Measurements from ENCODE around the gene PWWP2B.

The PWWP2B gene

DNA sequence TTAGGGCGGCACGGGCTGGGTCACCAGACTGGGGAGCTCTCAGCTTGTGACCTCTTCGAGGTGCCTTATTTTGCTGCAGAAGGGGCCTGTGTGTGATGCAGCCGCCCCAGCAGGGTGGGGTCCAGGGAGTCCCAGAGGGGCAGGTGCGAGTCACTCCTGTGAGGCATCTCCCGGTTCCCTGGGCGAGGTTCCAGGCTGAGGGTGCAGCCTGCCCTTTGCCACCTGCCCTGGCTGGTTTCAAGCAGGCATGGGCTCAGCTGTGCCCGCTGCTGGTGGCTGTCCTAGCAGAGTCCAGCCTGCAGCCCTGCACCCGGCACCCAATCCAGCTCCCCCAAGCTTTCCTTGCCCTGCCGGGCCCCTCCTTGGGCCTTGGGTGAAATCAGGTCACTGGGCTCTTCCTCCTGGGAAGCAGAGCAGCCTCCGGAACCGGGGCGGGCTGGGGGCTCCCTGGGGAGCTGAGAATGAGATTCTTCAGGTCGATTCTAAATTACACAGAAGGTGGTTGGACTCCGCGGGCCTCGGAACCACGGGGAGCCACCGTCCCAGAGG is 64.8 kb downstream of the PWWP2B start:
- CTCF ChIA-PET, result no interaction called here
- DNase-seq (ENCODE audit: extremely low spot score), result no peak

DNA sequence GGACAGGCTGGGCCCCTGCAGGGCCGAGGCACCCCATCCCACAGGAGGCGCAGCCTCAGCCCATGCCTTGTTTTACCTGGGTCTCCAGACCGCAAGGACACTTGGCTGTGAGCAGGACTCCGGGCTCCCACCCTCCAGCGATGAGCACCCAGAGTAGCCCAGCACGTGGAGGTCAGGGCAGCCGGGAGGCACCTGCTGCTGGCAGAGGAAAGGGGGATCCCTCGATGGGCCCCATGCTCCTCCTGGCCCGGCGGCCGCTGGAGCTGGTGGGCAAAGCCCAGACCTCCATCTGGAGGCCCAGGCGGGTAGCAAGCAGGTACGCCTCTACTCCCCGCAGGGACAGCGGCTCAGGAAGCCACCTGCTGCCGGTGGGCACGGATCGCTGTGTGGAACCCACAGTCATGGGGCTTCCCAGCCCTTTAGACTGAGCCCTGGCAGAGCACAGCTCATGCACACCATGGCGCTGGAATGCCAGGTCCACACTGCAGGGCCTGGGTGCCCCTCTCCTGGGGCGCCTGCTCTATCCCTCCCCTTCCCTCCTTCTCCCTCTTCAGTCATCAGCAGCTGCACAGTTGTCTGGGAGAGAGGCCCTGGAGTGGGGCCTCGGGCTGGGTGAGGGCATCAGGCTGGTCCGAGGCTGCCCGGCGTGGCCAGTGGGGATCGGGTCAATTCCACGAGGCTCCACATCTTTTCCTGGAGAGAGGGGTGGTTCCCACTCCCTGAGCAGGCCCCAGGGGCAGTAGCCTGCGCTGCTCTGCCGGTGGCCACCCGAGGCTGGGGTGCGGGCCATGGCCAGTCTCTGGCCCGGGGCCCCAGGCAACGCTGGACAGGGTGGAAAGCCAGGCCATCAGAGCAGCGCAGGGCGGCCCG is 65.7 kb downstream of the PWWP2B start:
- ChIA-PET POLR2A (no interaction called here), CTCF (interaction anchor here (1.0 kb wide), 1 partner anchor 77 kb away, joined by 3 read pairs; no protein-coding TSS in a partner anchor)
- TF ChIP-seq ELF4 (IDR thresholded peaks at IDR 0.05) (no peak), LEF1 (IDR thresholded peaks at IDR 0.05; ENCODE audit: borderline replicate concordance) (no peak)
- DNase-seq (ENCODE audit: extremely low spot score), result no peak

More for the DNA sequence above, 64.8 kb downstream of the PWWP2B start:
- POLR2A ChIA-PET, result no interaction called here
- TF ChIP-seq CTBP1 (IDR thresholded peaks at IDR 0.05; ENCODE audit: borderline replicate concordance) (no peak), NFRKB (IDR thresholded peaks at IDR 0.05) (no peak), TARDBP (IDR thresholded peaks at IDR 0.05) (no peak), FOXK2 (IDR thresholded peaks at IDR 0.05) (no peak), SP1 (IDR thresholded peaks at IDR 0.05) (no peak), SUZ12 (IDR thresholded peaks at IDR 0.05) (no peak), LEF1 (IDR thresholded peaks at IDR 0.05; ENCODE audit: borderline replicate concordance) (no peak), ARNT (IDR thresholded peaks at IDR 0.05) (no peak), HDGF (IDR thresholded peaks at IDR 0.05; ENCODE audit: borderline replicate concordance) (no peak), FOXM1 (IDR thresholded peaks at IDR 0.05; ENCODE audit: borderline replicate concordance) (no peak), FOXA1 (IDR thresholded peaks at IDR 0.05) (no peak), ELF4 (IDR thresholded peaks at IDR 0.05) (no peak), BHLHE40 (IDR thresholded peaks at IDR 0.05; ENCODE audit: borderline replicate concordance) (no peak), ZNF384 (IDR thresholded peaks at IDR 0.05) (no peak), L3MBTL2 (conservative IDR thresholded peaks at IDR 0.05) (no peak)
- TF ChIP-seq, protein P1, sequence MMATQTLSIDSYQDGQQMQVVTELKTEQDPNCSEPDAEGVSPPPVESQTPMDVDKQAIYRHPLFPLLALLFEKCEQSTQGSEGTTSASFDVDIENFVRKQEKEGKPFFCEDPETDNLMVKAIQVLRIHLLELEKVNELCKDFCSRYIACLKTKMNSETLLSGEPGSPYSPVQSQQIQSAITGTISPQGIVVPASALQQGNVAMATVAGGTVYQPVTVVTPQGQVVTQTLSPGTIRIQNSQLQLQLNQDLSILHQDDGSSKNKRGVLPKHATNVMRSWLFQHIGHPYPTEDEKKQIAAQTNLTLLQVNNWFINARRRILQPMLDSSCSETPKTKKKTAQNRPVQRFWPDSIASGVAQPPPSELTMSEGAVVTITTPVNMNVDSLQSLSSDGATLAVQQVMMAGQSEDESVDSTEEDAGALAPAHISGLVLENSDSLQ (IDR thresholded peaks at IDR 0.05), result no peak

DNA sequence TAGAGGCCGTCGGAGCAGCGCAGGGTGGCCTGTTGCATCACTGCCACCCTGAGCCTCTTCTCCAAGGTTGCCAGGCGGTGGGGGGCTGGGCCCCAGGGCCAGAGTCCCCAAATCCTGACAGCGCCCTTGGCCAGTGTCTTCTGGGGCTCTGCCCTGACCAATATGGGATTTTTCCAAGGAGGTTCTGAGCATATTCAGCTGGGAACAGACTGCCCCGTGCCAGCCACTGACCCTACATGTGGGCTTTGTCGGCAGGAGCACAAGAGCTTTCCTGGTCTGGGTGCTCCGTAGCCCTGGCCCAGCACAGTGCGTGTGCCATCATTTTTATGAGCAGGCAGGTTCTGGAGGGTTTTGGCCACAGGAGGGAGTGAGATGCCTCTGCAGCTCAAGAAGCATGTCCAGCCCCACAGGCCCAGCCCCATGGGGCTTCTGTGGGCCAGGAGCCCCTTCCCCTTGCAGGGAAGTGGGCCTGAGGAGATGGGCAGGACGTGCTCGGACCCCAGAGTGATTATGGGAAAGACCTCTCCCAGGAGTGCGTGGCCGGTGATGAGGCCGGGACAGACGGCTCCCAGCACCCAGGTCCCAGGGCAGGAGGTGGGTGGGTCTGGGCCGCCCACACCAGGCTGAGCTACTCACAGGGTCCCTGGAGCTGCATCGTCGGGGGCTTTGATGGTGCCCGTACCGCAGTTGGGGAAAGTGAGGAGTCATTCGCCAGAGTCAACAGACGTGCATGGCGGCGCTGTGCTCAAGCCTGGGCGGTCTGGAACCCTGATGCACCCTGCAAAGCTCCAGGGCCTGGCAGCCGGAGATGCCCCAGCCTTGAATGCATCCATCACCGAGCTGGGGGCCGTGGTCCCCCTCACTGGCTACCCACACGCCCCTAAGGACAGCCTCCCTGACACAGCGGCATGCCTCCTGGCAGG is 66.6 kb downstream of the PWWP2B start:
- ChIA-PET POLR2A (no interaction called here), CTCF (interaction anchor here (1.0 to 1.1 kb wide), 3 partner anchors 75 to 170 kb away, joined by 3 to 5 read pairs (median 3); no protein-coding TSS in a partner anchor)
- DNase-seq (ENCODE audit: extremely low spot score), result no peak
- TF ChIP-seq SP1 (IDR thresholded peaks at IDR 0.05) (no peak), ARNT (IDR thresholded peaks at IDR 0.05) (no peak), NFRKB (IDR thresholded peaks at IDR 0.05) (no peak), SUZ12 (IDR thresholded peaks at IDR 0.05) (no peak), HDGF (IDR thresholded peaks at IDR 0.05; ENCODE audit: borderline replicate concordance) (no peak), TARDBP (IDR thresholded peaks at IDR 0.05) (no peak)

DNA sequence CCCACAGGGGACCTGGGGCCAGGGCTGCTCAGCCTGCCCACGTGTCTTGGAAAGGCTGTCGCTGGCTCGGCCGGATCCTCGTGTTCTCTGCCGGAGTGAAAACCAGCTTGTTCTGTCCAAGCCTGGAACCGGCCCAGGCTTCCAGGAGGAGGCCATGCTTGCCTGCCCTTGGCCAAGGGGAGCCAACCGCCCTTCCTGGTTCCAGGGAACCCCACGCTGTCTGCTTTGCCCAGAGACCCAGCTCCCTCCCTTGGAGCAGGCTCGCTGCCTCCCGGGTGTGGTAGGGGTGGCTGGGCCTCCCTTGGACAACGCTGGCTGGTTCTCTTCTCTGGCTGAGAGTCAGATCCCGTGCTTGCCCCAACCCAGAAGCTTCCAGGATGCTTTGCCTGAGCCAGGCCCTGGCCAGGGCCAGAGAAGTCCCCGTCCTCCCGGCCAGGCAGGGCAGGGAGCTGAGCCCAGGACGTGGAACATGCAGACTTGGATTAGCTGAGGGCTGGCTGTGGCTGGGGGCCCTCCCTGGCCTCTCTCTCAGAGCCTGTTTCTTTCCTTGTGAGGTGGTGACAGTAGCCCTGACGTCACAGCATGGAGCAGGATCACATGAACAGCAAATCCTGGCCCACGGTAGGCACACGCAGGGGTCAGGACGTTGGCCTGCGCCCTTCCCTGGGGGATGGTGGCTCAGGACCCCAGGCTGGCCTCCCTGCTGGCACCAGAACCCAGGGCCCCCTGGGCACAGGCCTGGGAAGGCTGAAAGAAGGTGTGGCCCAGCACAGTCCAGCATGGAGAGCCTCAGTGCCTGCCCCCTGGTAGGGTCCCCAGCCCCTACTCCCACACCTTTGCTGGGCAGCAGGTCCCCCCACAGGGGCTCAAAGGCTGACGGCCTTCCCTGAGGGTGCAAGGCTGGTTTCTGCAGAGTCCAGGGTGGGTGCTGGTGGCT is 67.5 kb downstream of the PWWP2B start:
- CTCF ChIA-PET, result interaction anchor here (0.6 to 1.2 kb wide), 4 partner anchors 8 to 202 kb away, joined by 3 to 5 read pairs (median 4); no protein-coding TSS in a partner anchor
- no peak for DNase-seq (ENCODE audit: extremely low spot score)
- POLR2A ChIA-PET, result no interaction called here
- TF ChIP-seq FOXA1 (IDR thresholded peaks at IDR 0.05) (no peak), ARNT (IDR thresholded peaks at IDR 0.05) (no peak), HDGF (IDR thresholded peaks at IDR 0.05; ENCODE audit: borderline replicate concordance) (no peak), NFRKB (IDR thresholded peaks at IDR 0.05) (no peak), SUZ12 (IDR thresholded peaks at IDR 0.05) (no peak), FOXK2 (IDR thresholded peaks at IDR 0.05) (no peak), CTBP1 (IDR thresholded peaks at IDR 0.05; ENCODE audit: borderline replicate concordance) (no peak), TARDBP (IDR thresholded peaks at IDR 0.05) (no peak)
- TF ChIP-seq, protein P1 (IDR thresholded peaks at IDR 0.05), result no peak

DNA sequence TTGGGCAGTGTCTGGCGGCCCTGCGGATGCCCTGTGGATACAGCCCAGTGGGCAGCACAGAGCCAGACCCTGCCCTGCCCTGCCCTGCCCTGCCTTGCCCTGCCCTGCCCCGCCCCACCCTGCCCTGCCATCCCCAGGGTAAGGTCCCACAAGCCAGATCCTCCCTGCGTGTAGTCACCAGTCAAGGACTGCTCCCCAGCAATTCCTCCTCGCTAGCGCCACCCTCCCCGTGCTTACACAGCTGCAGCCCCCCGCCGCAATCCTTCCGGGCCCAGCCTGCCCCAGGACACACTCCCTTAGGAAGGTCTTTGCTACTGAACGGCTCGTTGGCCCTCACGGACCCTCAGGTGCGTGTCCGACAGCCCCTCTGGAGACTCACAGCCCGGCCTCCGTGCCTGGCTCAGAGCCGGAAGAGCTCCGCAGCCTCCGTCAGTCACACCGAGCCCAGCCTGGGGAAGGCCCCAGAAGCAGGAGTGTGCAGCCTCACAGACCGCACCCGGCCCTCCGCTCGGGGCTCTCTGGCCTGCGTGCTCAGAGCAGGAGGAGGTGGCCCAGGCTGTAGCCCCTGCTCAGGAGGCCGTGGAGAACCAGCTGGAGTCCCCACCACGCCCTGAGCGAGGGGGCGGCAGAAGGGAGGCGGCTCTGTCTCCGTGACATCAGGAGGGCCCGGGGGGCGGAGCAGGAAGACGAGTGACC is 68.3 kb downstream of the PWWP2B start:
- CTCF ChIA-PET, result interaction anchor here (1.1 to 1.2 kb wide), 2 partner anchors 9 to 74 kb away, joined by 3 read pairs; no protein-coding TSS in a partner anchor
- DNase-seq (ENCODE audit: extremely low spot score), result no peak
- POLR2A ChIA-PET, result no interaction called here
- TF ChIP-seq LEF1 (IDR thresholded peaks at IDR 0.05; ENCODE audit: borderline replicate concordance) (no peak), FOXK2 (IDR thresholded peaks at IDR 0.05) (no peak), SP1 (IDR thresholded peaks at IDR 0.05) (no peak), HDGF (IDR thresholded peaks at IDR 0.05; ENCODE audit: borderline replicate concordance) (no peak), TARDBP (IDR thresholded peaks at IDR 0.05) (no peak)
- TF ChIP-seq, protein P1 (IDR thresholded peaks at IDR 0.05), result no peak

Data from HEK293T (cell line).